ENCODE data around the gene GPR146. TPM values are rescaled to one million over a fixed set of nuclear protein-coding genes. Genes with fewer than 3 reads are reported as not detected.

The GPR146 gene
- total RNA-seq, 1 experiment from 2014 or later, result 2.9 TPM

- Histone ChIP-seq H3K4me1 (ENCODE audit: control insufficient read depth, insufficient read depth, low read length) (peaks cover 7% of the 10 kb centered on the region), H3K27ac (ENCODE audit: low read length) (no peak overlapping the region), H3K9me3 (ENCODE audit: control insufficient read depth, insufficient read depth, low read depth, low read length) (no peaks in the 10 kb centered on the region), H3K27me3 (ENCODE audit: control insufficient read depth, insufficient read depth, low read length) (no peaks in the 10 kb centered on the region), H3K4me3 (ENCODE audit: low read depth in 2 of 2, low read length in 2 of 2) (no peak overlapping the region), H3K36me3 (ENCODE audit: control insufficient read depth, insufficient read depth, low read length) (no peaks in the 10 kb centered on the region)
- intact Hi-C loops (cut with micrococcal nuclease; ENCODE audit: unreplicated experiment) (no loop called here), in situ Hi-C loops (cut with HindIII; ENCODE audit: low pct_unique_long_range_greater_than_20kb, low sequenced_read_pairs) (no loop called here)
- ATAC-seq (no peak), DNase-seq (ENCODE audit: low read depth, low spot score) (no peak)
- CTCF ChIA-PET, result interaction anchor here (0.6 kb wide), 2 partner anchors 99 to 190 kb away, joined by 3 to 9 read pairs; no protein-coding TSS in a partner anchor
- TF ChIP-seq POLR2AphosphoS5 (IDR thresholded peaks at IDR 0.05; ENCODE audit: low read depth, low read length) (no peak), CTCF (IDR thresholded peaks at IDR 0.05) (no peak), SIN3A (IDR thresholded peaks at IDR 0.05; ENCODE audit: borderline replicate concordance, insufficient read depth, low read depth, low read length) (no peak), TCF7L2 (IDR thresholded peaks at IDR 0.05; ENCODE audit: low read depth, low read length) (no peak), REST (IDR thresholded peaks at IDR 0.05; ENCODE audit: insufficient read depth in 1 of 2, low read depth in 2 of 2, low read length in 1 of 2) (no peak)
- BruUV-seq (replicated peaks), result no TSS peak
- POLR2A ChIA-PET, result no interaction called here
Observed at GRCh38 chr7:1074593-1075431, 30.5 kb downstream of the GPR146 start.

GRCh38 chr7:1076184-1077072 is 32.1 kb downstream of the GPR146 start:
- Histone ChIP-seq H3K4me3 (ENCODE audit: low read depth in 2 of 2, low read length in 2 of 2) (no peak overlapping the region), H3K9me3 (ENCODE audit: control insufficient read depth, insufficient read depth, low read depth, low read length) (no peaks in the 10 kb centered on the region), H3K36me3 (ENCODE audit: control insufficient read depth, insufficient read depth, low read length) (no peaks in the 10 kb centered on the region), H3K4me1 (ENCODE audit: control insufficient read depth, insufficient read depth, low read length) (peaks cover 13% of the 10 kb centered on the region), H3K27me3 (ENCODE audit: control insufficient read depth, insufficient read depth, low read length) (no peaks in the 10 kb centered on the region), H3K27ac (ENCODE audit: low read length) (no peak overlapping the region)
- ATAC-seq, result peak; percentile 65
- no TSS peak for BruUV-seq (replicated peaks)
- ChIA-PET CTCF (no interaction called here), POLR2A (no interaction called here)
- intact Hi-C loops (cut with micrococcal nuclease; ENCODE audit: unreplicated experiment) (no loop called here), in situ Hi-C loops (cut with HindIII; ENCODE audit: low pct_unique_long_range_greater_than_20kb, low sequenced_read_pairs) (no loop called here)
- TF ChIP-seq REST (IDR thresholded peaks at IDR 0.05; ENCODE audit: insufficient read depth in 1 of 2, low read depth in 2 of 2, low read length in 1 of 2) (no peak), SIN3A (IDR thresholded peaks at IDR 0.05; ENCODE audit: borderline replicate concordance, insufficient read depth, low read depth, low read length) (no peak), POLR2AphosphoS5 (IDR thresholded peaks at IDR 0.05; ENCODE audit: low read depth, low read length) (no peak), CTCF (IDR thresholded peaks at IDR 0.05) (no peak), TCF7L2 (IDR thresholded peaks at IDR 0.05; ENCODE audit: low read depth, low read length) (no peak)
- no peak for DNase-seq (ENCODE audit: low read depth, low spot score)

Measured in Panc1 (cell line).